GM18951 (cell line): ENCODE results near the gene TERB2.
"Not testable (repeated sequence)": the region's sequence is repeated elsewhere in the genome, so short reads cannot be mapped to it uniquely, and the experiment has no call there.

Experiments
- POLR2A ChIP-seq: IDR thresholded peaks from 4 replicates; pipeline ENCODE4 v1.6.1; 2011; ENCODE audit warnings: mild to moderate bottlenecking; ENCODE audit not compliant: insufficient read length, insufficient read depth; ENCODE audit errors: extremely low read depth
- in situ Hi-C: fragments of 300-500 bp; cut with MboI; formaldehyde crosslinking; loops from one replicate; pipeline ENCODE4 v1.12.0; 2022; ENCODE audit warnings: low sequenced_read_pairs, mixed read lengths, inconsistent platforms; ENCODE audit not compliant: unreplicated experiment

The TERB2 gene, protein sequence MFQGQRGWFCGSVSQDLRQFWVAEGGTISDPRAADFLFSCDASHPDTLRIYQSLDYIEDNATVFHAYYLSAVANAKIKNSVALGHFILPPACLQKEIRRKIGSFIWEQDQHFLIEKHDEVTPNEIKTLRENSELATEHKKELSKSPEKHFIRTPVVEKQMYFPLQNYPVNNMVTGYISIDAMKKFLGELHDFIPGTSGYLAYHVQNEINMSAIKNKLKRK

DNA sequence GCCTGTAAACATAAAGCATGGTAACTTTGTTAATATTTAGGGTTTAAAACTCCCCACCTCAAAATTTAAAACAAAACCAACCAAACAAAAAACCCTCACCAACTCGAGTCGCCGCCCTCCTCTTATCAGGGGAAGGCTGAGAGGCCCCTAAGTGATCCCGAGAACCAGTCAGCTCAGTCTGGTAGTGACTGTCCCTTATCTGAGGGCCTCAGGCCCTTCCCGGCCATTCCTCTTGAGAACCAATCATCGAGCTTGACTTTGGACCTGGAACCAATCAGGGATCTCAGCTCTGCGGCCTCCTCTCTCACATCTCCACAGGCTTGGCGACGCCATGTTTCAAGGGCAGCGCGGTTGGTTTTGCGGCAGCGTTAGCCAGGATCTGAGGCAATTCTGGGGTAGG is at the start of gene TERB2:
TSS of gene TERB2 (plus strand) at position 300 of the 400 bp plus-strand sequence. CDS start at position 332, 32 bp downstream.
- in situ Hi-C loops = no loop called here
- TF ChIP-seq POLR2A = no peak

DNA sequence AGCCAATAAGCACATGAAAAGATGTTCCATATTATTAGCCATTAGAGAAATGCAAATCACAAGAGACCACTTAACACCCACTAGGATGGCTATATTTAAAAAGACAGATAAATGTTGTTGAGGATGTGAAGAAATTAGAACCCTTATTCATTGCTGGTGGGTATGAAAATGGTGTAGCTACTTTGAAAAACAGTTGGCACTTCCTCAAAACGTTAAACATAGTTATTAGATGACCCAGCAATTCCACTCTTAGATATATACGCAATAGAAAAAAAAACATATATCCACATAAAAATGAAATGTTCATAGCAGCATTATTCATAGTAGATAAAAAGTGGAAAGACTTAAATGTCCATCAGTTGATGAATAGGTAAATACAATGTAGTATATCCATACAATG is 47.1 kb upstream of the TERB2 start:
- in situ Hi-C loops = loop anchor here (25.0 kb wide), 1 partner anchor 322 kb away; no protein-coding TSS in a partner anchor
- TF ChIP-seq POLR2A = no peak

DNA sequence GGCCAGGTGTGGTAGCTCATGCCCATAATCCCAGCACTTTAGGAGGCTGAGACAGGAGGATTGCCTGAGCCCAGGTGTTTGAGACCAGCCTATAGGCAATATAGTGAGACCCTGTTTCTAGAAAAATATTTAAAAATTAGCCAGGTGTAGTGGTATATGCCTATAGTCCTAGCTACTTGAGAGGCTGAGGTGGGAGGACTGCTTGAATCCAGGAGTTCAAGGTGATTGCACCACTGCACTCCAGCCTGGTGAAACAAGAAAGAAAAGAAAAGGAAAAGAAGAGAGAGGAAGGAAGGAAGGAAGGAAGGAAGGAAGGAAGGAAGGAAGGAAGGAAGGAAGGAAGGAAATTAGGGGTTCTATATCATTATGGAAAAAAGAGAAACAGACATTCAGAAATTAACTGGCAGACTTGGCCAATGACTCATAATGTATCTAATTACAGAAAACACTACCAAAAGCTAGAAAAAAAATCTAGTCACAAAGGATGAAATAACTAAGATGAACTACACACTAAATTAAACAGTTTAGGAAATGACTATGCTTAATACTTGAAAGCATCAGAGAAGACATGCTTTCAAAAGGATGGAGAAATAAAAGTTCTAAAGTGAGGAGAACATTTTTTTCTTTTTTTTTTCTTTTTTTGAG is 45.4 kb upstream of the TERB2 start:
- no peak for TF ChIP-seq POLR2A
- in situ Hi-C loops = loop anchor here (25.0 kb wide), 1 partner anchor 324 kb away; no protein-coding TSS in a partner anchor

DNA sequence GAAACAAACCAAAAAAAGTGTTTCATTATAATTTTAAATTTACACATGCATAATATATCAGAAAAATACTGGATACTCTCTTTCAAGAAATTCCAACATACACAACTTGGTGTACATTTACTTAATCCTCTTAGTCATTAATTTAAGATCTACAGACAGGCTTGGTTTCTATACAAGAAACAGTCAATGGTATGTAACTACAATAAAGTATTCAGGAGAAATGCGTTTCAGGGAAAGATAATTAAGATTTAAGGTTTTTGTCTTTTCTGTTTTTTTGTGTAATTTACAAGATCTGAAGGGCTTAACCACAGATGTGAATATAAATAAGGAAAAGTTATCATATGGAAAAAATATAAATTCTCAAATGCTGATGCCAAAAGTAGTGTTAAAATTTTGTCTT is 44.3 kb upstream of the TERB2 start:
- in situ Hi-C loops = loop anchor here (25.0 kb wide), 1 partner anchor 325 kb away; no protein-coding TSS in a partner anchor

DNA sequence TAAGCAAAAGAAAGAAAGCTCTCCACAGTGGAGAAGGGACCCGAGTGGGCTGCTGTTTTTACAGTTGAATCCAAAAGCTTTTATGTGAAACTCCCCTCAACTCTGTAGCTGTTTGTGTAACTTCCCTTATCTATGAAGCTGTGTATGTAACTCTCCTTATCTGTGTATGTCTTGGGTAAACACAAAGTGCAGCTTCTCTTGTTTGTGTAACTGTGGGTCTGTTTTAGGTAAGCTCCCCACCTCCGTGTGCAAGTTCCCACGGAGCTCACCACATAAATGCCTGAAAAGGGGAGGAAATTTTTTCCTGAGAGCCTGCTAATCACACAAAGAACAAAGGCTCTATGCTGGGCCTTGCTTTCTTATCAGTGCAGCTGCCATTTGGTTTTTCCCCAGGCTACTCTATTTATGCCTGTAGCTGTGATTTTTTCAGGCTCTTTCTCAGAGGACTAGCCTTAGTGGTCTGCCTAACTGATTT is 43.5 kb upstream of the TERB2 start:
- in situ Hi-C loops = loop anchor here (25.0 kb wide), 1 partner anchor 326 kb away; no protein-coding TSS in a partner anchor

DNA sequence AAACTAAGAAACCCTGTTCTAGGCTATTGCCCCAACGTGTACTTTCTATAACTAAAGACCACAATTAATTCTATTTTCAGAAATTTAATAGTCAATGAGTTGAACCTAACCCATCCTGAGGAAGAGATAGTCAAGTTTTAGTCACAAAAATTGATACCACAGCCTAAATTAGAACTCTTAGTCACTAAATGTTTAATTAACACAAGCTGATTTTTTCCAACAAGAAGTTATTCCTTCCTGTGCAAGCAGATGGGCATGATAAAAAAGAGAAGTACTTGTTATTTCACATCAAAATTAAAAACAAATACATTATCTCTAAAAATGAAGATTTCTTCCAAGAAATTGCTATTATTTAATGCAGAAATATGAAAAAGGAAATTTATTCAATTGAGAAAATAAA is 38.4 kb upstream of the TERB2 start:
- in situ Hi-C loops = loop anchor here (25.0 kb wide), 1 partner anchor 331 kb away; no protein-coding TSS in a partner anchor
- no peak for TF ChIP-seq POLR2A

DNA sequence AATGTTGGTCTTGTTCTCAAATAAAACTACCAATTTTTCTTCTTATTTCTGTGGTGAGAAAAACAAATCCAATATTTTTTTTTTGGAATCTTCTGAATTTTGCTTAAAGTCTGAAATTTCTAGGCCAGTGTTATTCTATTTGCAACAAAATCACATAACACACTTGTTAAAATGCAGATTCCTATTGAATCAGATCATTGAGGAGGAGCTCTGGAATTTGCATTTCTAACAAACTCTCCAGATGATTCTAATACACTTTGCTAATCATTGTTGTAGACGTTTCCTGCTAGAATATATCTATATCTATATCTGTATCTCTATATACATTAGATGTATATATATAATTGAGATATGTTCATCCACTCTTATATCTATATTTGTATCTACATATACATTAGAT is 27.8 kb upstream of the TERB2 start:
- in situ Hi-C loops = not testable (repeated sequence)

DNA sequence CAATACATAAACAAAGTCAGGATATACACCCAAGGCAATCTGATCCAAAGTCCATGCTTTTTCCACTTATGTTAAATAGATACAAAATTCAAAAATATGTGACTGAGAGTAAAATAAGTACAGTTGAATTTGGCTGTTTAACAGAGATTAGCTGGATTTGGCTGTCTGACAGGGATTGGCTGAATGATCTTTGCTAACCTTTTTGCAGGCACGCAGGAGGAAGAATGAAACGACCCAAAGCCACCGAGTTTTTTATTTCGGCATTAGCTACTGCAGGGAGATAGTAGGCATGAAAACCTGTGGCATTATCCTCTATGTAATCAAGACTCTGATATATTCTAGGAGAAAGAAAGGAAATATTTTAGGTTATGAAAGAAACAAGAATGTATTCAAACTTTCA is 26.2 kb upstream of the TERB2 start:
- in situ Hi-C loops = not testable (repeated sequence)

DNA sequence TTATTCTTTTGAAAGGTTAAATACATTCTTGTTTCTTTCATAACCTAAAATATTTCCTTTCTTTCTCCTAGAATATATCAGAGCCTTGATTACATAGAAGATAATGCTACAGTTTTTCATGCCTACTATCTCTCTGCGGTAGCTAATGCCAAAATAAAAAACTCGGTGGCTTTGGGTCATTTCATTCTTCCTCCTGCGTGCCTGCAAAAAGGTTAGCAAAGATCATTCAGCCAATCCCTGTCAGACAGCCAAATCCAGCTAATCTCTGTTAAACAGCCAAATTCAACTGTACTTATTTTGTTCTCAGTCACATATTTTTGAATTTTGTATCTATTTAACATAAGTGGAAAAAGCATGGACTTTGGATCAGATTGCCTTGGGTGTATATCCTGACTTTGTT is 1.8 kb downstream of the TERB2 start:
- in situ Hi-C loops = not testable (repeated sequence)

DNA sequence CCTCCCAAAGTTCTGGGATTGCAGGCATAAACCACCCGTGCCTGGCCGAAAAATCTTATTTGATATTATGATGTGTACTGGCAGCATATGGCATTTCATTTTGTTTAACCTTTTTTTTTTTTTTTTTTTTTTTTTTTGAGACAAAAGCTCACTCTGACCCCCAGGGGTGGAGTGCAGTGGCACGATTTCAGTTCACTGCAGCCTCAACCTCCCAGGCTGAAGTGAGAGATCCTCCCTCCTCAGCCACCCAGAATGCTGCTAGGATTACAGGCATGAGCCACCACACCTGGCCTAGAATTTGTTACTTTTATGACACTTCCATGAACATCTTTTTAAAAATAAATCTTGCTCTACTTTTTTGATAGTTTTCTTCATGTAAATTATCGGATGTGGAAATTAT is 12.0 kb downstream of the TERB2 start:
- in situ Hi-C loops = no loop called here
- no peak for TF ChIP-seq POLR2A

DNA sequence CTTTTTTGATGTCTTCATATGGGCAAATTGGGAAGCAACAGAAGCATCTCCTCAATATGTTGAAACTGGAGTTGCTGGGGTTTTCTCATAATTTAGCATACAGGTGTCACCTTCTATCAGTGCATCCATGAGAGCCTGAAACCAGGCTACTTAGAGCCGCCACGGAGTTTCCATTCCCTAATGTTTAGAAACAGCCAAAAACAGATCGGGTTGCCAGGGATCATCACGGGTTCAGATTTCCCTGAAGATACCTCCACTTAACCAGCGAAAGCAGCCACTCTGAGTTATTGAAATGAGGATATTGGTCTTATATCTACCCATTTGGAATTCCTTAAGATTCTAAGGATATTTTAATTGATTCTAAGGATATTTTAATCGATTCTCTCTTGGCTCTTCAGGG is 14.5 kb downstream of the TERB2 start:
- TF ChIP-seq POLR2A = no peak
- in situ Hi-C loops = no loop called here

DNA sequence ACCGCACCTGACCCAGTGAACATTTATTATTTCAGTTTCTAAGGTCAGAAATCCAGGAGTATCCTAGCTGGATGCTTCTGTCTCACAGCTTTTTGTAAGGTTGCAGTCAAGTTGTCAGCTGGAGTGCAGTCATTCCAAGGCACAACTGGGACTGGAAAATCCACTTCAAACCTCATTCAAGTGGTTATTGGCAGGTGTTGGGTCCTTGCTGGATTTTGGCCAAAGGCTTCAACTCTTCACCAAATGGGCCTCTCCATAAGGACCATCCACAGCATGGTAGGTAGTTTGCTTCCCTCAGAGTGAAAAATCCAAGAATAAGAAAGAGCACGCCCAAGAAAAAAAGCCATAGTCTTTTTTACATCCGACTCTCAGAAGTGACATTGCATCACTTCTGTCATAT is 19.7 kb downstream of the TERB2 start:
- in situ Hi-C loops = not testable (repeated sequence)

DNA sequence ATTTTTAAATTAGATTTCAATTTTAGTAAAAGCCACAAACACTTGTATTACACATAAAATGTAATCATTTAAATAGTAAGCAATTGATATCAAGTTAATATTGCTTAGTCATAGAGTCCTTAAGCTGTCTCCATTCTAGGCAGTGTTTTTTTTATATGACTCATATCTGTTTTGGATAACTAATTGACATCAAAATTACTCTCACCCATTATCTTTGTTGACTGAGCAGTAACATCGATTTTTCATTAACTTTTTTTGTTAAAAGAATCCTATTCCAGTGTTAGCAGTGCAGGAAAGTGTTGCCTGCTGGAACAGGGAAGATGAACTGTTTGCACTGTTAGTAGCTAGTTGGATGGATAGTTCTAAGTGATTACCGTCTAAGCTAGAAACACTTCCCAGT is 21.3 kb downstream of the TERB2 start:
- in situ Hi-C loops = not testable (repeated sequence)

DNA sequence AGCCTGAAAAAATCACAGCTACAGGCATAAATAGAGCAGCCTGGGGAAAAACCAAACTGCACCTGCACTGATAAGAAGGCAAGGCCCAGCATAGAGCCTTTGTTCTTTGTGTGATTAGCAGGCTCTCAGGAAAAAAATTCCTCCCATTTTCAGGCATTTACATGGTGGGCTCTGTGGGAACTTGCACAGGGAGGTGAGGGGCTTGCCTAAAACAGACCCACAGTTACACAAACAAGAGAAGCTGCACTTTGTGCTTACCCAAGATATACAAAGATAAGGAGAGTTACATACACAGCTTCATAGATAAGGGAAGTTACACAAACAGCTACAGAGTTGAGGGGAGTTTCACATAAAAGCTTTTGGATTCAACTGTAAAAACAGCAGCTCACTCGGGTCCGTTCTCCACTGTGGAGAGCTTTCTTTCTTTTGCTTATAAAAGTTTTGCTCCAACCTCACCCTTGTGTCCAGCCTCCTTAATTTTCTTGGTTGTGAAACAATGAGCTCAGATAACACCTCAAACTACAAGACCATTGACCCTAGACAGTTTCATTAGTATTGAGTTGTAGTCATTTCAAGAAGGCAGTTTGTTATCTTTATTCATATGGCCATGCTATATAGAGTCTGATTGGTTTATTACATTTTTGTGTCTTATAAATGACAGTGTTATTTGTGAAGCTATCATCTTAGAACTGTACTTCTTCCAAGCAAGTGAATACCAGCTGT is 23.3 kb downstream of the TERB2 start:
- in situ Hi-C loops = not testable (repeated sequence)

DNA sequence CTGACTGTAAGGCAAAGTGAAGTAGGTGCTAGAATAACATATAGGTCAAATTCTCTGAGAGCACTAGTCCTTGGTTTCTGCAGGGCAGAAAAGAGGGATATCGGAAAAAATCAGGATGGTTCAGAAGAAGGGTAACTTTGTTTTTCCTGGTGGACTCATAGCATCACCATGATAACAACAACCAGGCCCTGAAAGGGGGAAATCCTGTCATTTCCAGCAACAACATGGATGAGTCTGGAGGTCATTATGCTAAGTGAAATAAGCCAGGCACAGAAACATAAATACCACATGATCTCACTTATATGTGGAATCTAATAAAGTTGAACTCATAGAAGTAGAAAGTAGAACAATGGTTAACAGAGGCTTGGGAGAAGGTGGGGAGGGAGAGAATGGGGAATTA is 27.7 kb downstream of the TERB2 start:
- in situ Hi-C loops = not testable (repeated sequence)

DNA sequence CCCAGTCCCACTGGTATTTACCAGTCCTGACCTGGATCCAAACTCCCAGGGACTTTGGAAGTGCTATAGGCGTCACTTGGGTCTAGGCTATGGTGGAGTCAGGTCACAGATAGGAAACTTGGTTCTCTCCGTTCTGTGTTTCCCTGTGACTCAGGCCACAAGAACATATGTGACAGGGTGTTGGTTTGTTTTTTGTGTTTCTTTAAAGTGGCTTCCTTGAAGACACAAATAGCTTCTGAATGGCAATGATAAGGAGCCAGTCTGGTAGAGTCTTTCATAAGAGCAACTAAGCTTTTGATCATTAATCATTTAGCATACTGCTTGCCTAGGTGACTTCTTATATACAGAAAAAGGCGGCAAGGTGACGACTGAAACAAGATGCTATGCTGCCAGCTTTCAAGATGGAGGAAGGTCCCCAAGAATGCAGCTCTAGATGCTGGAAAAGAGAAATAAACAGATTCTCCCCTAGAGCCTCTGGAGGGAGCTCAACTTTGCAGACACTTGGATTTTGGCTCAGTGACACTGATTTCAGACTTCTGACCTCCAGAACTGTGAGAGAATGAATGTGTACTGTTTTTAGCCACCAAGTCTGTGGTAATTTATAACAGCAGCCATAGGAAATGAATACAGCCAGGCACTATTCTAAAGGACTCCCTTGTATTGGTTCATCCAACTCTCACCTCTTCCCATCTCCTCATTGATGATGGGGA is 30.0 kb downstream of the TERB2 start:
- in situ Hi-C loops = not testable (repeated sequence)

DNA sequence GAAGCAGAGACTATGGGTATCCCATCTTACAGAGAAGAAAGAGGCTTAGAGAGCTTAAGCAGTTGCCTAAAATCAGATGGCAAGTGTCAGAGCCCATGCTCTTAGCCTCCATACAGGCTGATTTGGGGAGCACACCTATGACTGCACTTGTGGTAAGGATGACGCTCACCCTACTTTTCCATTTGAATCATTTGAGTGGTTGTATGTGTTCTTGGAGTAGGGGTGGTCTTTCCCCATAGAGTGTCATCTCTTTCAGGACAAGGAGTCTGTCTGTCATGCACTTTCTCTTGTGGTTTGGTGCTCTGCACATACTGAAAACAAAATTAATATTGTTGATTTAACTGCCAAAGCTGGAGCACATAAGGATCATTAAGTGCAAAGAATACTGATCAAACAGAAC is 31.2 kb downstream of the TERB2 start:
- in situ Hi-C loops = not testable (repeated sequence)

DNA sequence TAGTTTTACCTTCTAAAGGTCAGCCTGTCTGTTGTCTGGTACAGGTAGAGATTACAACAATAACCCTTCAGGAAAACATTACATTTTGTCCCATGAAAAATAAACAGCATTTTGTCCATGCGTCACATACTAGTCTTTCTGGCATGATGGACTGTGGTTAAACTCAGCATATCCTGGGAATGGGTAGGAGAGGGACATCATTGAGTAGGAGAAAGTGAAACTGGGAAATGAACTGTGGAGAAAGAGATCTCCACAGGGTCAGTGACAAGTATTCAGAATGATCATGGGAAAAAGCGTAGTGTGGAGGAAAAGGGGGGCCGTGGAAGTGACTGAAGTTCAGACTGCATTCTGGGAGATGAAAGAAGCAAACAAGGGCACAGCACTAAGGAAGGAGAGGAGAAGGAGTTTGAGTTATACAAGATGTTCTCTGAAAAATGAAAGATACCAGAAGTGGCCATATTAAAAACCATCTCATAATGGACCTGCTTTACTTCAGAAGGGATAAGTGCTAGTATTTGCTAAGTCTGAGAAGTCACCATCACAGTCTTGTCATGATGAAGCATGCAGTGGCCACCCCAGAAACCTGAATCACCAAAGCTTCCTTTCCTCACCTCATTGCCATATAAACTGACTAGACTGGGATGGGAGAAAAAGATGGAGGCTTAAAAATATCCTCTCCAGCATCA is 31.8 kb downstream of the TERB2 start:
- in situ Hi-C loops = not testable (repeated sequence)

DNA sequence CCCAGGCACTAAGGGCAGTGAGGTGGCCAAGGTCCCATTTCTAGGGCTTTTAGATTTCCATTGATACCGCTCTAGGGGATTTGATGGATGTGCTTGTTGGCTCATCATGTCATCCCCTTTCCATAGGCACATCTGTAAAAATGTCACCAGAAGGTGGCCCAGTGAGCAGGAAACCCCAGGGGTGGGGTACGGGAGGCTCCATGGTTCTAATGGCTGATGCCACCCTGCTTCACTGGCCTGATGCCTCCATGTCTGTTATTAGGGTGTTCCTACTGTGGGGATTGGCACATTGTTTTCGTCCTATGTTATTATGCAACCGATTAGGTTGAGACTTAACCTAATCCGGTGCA is 32.4 kb downstream of the TERB2 start:
- in situ Hi-C loops = not testable (repeated sequence)
